ENCODE measurements around the gene ABCG8. TPM values are rescaled to one million over a fixed set of nuclear protein-coding genes. Genes with fewer than 3 reads are reported as not detected.

The ABCG8 gene
- total and polyA plus RNA-seq, 8 donors, result 0.03 to 0.06 TPM; not detected in 6

GRCh38 chr2:43852196-43852730 is 13.5 kb downstream of the ABCG8 start:
- Histone ChIP-seq H3K27me3 (peaks cover 0 to 3% (median 0%) of the 10 kb centered on the region in 4 donors), H3K36me3 (no peaks in the 10 kb centered on the region), H3K9me3 (no peaks in the 10 kb centered on the region), H3K4me3 (no peak overlapping the region), H3K4me1 (no peaks in the 10 kb centered on the region), H3K27ac (no peak overlapping the region)
- no peak for TF ChIP-seq CTCF (IDR thresholded peaks at IDR 0.05)
- DNase-seq (peak in 1 of 6 donors; percentile 36), FAIRE-seq (no peak), ATAC-seq (no peak)
- intact Hi-C loops (cut with DNase I), result no loop called here
- WGBS, 2 donors, result 88 to 95% methylated on average over 21 of the region's 21 CpGs

DNA sequence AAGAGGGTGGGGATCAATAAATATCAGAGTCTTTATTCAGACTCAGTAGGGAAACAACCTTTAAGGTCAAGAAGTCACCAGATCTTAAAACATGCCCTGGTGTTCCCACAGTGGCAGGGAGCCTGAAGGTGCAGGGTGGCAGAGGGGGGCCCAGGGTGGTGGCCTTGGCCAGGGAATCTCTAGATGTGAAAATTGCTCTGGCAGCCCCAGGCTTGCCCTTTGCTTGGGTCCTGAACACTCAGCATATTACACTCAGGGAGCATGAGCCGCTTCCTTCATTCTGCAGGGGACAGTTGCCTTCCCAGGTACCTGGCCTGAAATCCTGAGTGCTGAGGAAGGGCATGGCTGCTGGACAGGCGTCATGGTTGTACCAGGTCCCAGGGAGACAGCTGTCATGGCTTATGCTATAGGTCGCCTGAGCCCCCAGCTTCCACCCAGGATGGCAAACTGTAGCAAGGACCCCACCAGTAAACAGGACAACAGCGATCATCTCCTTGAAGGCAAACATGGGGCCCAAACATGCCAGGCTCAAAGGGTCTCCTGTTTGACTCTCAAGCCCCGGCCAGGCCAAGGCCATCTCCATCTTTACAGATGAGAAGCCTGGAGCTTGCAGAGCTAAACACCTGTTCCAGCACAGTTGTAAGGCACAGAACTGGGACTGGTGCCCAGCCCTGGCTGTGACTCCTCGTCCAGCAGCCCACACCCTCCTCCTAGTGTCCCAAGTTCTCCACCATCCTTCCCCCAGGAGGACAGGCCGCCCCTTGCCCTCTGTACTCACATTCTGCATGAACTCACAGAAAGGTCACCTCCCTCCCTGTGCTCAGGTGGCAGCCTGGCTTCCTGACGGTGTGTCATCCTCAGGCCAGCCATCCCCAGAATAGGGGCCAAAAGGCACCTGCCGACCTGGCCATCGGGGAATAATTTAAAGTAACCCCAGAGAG is 14.6 kb downstream of the ABCG8 start:
- H3K27ac ChIP-seq, result no peak overlapping the region
- H3K4me3 ChIP-seq, result no peak overlapping the region
- DNase-seq (no peak), FAIRE-seq (no peak), ATAC-seq (no peak)
- WGBS, 2 donors, result 68 to 72% methylated on average over 10 of the region's 10 CpGs
- H3K36me3 ChIP-seq, result no peaks in the 10 kb centered on the region
- H3K9me3 ChIP-seq, result no peaks in the 10 kb centered on the region
- peaks cover 0 to 3% (median 0%) of the 10 kb centered on the region in 4 donors for H3K27me3 ChIP-seq
- H3K4me1 ChIP-seq, result no peaks in the 10 kb centered on the region
- TF ChIP-seq CTCF (IDR thresholded peaks at IDR 0.05), result no peak
- intact Hi-C loops (cut with DNase I), result no loop called here

- 65 to 70% methylated on average over 3 of the region's 3 CpGs for WGBS, 2 donors
- Histone ChIP-seq H3K4me1 (no peaks in the 10 kb centered on the region), H3K4me3 (no peak overlapping the region), H3K9me3 (no peaks in the 10 kb centered on the region), H3K27me3 (peaks cover 0 to 3% (median 0%) of the 10 kb centered on the region in 4 donors), H3K27ac (no peak overlapping the region), H3K36me3 (no peaks in the 10 kb centered on the region)
- no peak for TF ChIP-seq CTCF (IDR thresholded peaks at IDR 0.05)
- intact Hi-C loops (cut with DNase I), result no loop called here
- DNase-seq, result no peak
- ATAC-seq, result no peak
- no peak for FAIRE-seq
Measured at GRCh38 chr2:43854671-43855070, 15.9 kb downstream of the ABCG8 start.

DNA sequence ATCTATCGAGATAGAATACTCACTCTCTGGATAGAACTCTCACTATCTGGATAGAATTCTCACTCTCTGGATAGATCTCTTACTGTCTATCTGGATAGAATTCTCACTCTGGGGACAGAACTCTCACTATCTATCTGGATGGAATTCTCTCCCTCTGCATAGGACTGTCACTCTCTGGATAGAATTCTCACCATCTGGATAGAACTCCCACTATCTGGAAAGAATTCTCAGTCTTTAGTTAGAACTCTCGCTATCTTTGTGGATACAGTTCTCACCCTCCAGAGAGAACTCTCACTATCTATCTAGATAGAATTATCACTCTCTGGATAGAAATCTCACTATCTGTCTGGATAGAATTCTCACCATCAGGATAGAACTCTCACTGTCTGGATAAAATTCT is 16.5 kb downstream of the ABCG8 start:
- Histone ChIP-seq H3K4me1 (no peaks in the 10 kb centered on the region), H3K27ac (no peak overlapping the region), H3K4me3 (no peak overlapping the region), H3K36me3 (no peaks in the 10 kb centered on the region), H3K9me3 (no peaks in the 10 kb centered on the region), H3K27me3 (peaks cover 0 to 3% (median 0%) of the 10 kb centered on the region in 4 donors)
- no peak for DNase-seq
- no peak for FAIRE-seq
- TF ChIP-seq CTCF (IDR thresholded peaks at IDR 0.05), result no peak
- intact Hi-C loops (cut with DNase I), result no loop called here
- 50 to 89% methylated on average over 2 of the region's 2 CpGs for WGBS, 2 donors
- ATAC-seq, result no peak

DNA sequence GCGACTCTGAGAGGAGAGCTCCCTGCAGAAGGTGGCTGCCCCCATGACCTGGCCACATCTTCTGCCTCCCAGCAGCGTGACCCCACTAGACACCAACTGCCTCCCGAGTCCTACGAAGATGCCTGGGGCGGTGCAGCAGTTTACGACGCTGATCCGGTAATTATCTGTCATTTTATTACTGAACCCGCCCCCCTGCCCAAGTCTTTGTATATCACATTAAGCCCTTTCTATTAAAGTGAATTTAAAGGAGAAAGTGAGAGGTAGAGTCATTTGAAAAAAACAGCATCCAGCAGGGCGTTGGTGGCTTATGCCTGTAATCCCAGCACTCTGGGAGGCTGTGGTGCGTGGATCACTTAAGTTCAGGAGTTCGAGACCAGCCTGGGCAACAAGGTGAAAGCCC is 33.4 kb downstream of the ABCG8 start:
- no peak for FAIRE-seq
- intact Hi-C loops (cut with DNase I), result no loop called here
- whole genome bisulfite sequencing, 2 donors, result 81 to 85% methylated on average over 12 of the region's 12 CpGs

More for the DNA sequence above, 33.4 kb downstream of the ABCG8 start:
- ATAC-seq (no peak), DNase-seq (no peak)
- H3K36me3 ChIP-seq, result no peaks in the 10 kb centered on the region
- no peaks in the 10 kb centered on the region for H3K4me1 ChIP-seq
- no peak for TF ChIP-seq CTCF (IDR thresholded peaks at IDR 0.05)
- no peaks in the 10 kb centered on the region for H3K27me3 ChIP-seq
- H3K27ac ChIP-seq, result no peak overlapping the region
- H3K9me3 ChIP-seq, result no peaks in the 10 kb centered on the region
- no peak overlapping the region for H3K4me3 ChIP-seq
